ENCODE results near the gene MAP2.

DNA sequence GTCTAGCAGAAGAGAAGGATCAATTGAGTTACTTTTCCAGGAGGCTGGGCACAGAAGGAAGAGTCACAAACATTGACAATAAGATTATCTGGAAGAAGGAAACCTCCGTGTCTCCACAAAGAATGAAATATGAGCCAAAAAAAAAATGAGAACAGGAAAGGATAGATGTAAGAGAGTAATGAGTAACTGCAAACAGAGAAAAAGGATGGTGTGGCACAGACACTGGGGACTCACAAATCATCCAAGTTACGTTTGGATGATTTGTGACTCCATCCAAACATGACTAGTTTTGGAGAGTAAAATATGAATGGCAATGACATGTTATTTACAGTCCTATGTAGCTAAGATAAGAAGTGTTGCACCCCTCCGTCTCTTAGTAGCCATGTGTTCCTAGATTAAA, 42.8 kb upstream of the MAP2 start:
- TF ChIP-seq, protein P1, sequence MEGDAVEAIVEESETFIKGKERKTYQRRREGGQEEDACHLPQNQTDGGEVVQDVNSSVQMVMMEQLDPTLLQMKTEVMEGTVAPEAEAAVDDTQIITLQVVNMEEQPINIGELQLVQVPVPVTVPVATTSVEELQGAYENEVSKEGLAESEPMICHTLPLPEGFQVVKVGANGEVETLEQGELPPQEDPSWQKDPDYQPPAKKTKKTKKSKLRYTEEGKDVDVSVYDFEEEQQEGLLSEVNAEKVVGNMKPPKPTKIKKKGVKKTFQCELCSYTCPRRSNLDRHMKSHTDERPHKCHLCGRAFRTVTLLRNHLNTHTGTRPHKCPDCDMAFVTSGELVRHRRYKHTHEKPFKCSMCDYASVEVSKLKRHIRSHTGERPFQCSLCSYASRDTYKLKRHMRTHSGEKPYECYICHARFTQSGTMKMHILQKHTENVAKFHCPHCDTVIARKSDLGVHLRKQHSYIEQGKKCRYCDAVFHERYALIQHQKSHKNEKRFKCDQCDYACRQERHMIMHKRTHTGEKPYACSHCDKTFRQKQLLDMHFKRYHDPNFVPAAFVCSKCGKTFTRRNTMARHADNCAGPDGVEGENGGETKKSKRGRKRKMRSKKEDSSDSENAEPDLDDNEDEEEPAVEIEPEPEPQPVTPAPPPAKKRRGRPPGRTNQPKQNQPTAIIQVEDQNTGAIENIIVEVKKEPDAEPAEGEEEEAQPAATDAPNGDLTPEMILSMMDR (IDR thresholded peaks at IDR 0.05) = no peak
- TF ChIP-seq POLR2A (IDR thresholded peaks at IDR 0.05) (no peak), POLR2AphosphoS5 (IDR thresholded peaks at IDR 0.05; ENCODE audit: insufficient read depth in 1 of 2, low read depth in 1 of 2) (no peak)
